Stimulated activated CD8-positive, alpha-beta memory T cell treated with anti-CD3 and anti-CD28 coated beads, Interleukin-15, amount 100 ng/mL, for 24 hours (primary cell): ENCODE measurements around the gene OR2T29.
"Not testable (repeated sequence)": the region's sequence is repeated elsewhere in the genome, so short reads cannot be mapped to it uniquely, and the experiment has no call there.

Experiments
- DNase-seq: peaks from one replicate; pipeline ENCODE4 v3.0.0-alpha.2; 2020; ENCODE audit warnings: low read depth

OR2T29 gene

GRCh38 chr1:248562672-248563071 is at the start of gene OR2T29:
Gene OR2T29 (minus strand): TSS chr1:248562772. CDS start chr1:248559491, 3,281 bp downstream.
- DNase-seq = not testable (repeated sequence)

GRCh38 chr1:248611883-248612414 is 49.4 kb upstream of the OR2T29 start:
- DNase-seq = no peak

- no peak for DNase-seq
Measured at GRCh38 chr1:248610301-248610700, 47.7 kb upstream of the OR2T29 start.

GRCh38 chr1:248599396-248599795 is 36.8 kb upstream of the OR2T29 start:
- no peak for DNase-seq

GRCh38 chr1:248597589-248597988 is 35.0 kb upstream of the OR2T29 start, which contains the start of gene OR2T10:
Gene OR2T10 (minus strand): TSS chr1:248597700. CDS start chr1:248593768, 3,932 bp downstream.
- DNase-seq = no peak

- DNase-seq = no peak
Measured at GRCh38 chr1:248596615-248597014, 34.0 kb upstream of the OR2T29 start.

GRCh38 chr1:248593226-248593625 is 30.7 kb upstream of the OR2T29 start:
- no peak for DNase-seq

GRCh38 chr1:248592655-248593054 is 30.1 kb upstream of the OR2T29 start:
- DNase-seq = no peak

- no peak for DNase-seq
Measured at GRCh38 chr1:248590055-248590454, 27.5 kb upstream of the OR2T29 start.

- DNase-seq = no peak
Measured at GRCh38 chr1:248589334-248589733, 26.8 kb upstream of the OR2T29 start.

GRCh38 chr1:248585266-248585665 is 22.7 kb upstream of the OR2T29 start:
- no peak for DNase-seq

- no peak for DNase-seq
Measured at GRCh38 chr1:248576260-248576980, 13.8 kb upstream of the OR2T29 start.

- DNase-seq = not testable (repeated sequence)
Measured at GRCh38 chr1:248574657-248575056, 12.1 kb upstream of the OR2T29 start, which contains the start of gene OR2T34. Gene OR2T34 (minus strand): TSS chr1:248574757. CDS start chr1:248574757, 0 bp downstream.

- DNase-seq = not testable (repeated sequence)
Measured at GRCh38 chr1:248573856-248574255, 11.3 kb upstream of the OR2T29 start.

- not testable (repeated sequence) for DNase-seq
Measured at GRCh38 chr1:248572049-248572448, 9.5 kb upstream of the OR2T29 start.

- not testable (repeated sequence) for DNase-seq
Measured at GRCh38 chr1:248570811-248571210, 8.2 kb upstream of the OR2T29 start.

- DNase-seq = not testable (repeated sequence)
Measured at GRCh38 chr1:248569049-248569448, 6.5 kb upstream of the OR2T29 start.

GRCh38 chr1:248565530-248566373 is 3.2 kb upstream of the OR2T29 start:
- not testable (repeated sequence) for DNase-seq

- not testable (repeated sequence) for DNase-seq
Measured at GRCh38 chr1:248551027-248551426, 11.5 kb downstream of the OR2T29 start.

- not testable (repeated sequence) for DNase-seq
Measured at GRCh38 chr1:248547383-248547782, 15.2 kb downstream of the OR2T29 start.

- DNase-seq = not testable (repeated sequence)
Measured at GRCh38 chr1:248537449-248537848, 25.1 kb downstream of the OR2T29 start.

GRCh38 chr1:248521856-248522255 is 40.7 kb downstream of the OR2T29 start:
- no peak for DNase-seq
